ENCODE results near the gene ZBED3. TPM values are rescaled to one million over a fixed set of nuclear protein-coding genes. Genes with fewer than 3 reads are reported as not detected.
A peak's percentile ranks its signal among the peaks of the same experiment; 100 is the strongest.
"Not testable (repeated sequence)": the region's sequence is repeated elsewhere in the genome, so short reads cannot be mapped to it uniquely, and the experiment has no call there.

The ZBED3 gene, protein sequence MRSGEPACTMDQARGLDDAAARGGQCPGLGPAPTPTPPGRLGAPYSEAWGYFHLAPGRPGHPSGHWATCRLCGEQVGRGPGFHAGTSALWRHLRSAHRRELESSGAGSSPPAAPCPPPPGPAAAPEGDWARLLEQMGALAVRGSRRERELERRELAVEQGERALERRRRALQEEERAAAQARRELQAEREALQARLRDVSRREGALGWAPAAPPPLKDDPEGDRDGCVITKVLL
- total RNA-seq (1 to 10 TPM in 1 of 2 donors, under 1 TPM in 1; 0.94 to 2.0 TPM), total RNA-seq (0 to 0.23 reads per million in 2 donors)

DNA sequence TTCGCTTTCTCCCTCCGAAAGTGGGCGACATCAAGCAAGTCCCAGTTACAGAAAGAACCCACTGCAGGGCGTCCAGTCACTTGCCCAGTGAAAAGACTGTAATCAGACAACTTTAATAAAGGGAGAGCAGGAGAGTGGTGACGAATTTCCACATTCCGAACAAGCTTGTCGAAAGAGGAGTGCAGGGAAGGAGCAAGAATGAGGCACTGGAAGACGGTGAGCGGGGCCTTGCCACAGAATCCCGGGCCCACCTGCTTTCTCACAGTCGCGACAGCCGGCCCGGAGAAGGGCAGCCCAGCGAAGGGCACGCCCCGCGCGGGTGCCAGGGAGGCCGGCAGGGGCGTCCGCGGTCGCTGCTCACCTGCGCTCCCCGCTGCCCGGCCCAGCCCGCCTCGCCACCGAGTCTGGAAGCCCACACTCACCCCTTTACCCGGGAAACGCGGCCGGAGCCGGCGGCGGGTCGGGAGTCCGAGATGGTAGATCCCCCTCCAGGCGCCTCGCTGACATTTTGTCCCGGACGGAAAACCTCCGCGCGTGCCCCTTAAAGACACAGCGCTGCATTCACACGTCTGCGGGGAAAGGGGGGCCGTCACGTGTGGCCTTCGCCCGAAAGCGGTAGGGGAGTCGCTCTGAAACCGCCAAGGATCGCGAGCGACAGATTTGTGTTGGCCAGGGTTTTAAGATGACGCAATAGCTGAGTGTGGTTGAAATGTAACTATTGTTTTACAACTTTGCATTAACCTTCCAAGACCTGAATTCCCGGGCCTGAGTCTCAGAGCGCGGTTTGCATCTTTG, at the start of gene ZBED3:
TSS of gene ZBED3 (minus strand) at position 597 of the 795 bp plus-strand sequence. CDS start 9,407 bp downstream, outside the sequence.
- peak; percentile 21 to 23 (median 22) for DNase-seq
- peaks cover 7% of the 10 kb centered on the region for H3K27me3 Mint-ChIP-seq
- H3K36me3 Mint-ChIP-seq (ENCODE audit: low read depth) = no peaks in the 10 kb centered on the region
- H3K9me3 ChIP-seq (ENCODE audit: control insufficient read depth, low read length, poor library complexity, severe bottlenecking) = no peaks in the 10 kb centered on the region
- ATAC-seq = peak; percentile 88
- H3K4me1 Mint-ChIP-seq = peaks cover 9% of the 10 kb centered on the region
- H3K4me3 Mint-ChIP-seq = peak within 1 kb of the TSS; percentile 91
- no peak within 1 kb of the TSS for H3K27ac Mint-ChIP-seq

DNA sequence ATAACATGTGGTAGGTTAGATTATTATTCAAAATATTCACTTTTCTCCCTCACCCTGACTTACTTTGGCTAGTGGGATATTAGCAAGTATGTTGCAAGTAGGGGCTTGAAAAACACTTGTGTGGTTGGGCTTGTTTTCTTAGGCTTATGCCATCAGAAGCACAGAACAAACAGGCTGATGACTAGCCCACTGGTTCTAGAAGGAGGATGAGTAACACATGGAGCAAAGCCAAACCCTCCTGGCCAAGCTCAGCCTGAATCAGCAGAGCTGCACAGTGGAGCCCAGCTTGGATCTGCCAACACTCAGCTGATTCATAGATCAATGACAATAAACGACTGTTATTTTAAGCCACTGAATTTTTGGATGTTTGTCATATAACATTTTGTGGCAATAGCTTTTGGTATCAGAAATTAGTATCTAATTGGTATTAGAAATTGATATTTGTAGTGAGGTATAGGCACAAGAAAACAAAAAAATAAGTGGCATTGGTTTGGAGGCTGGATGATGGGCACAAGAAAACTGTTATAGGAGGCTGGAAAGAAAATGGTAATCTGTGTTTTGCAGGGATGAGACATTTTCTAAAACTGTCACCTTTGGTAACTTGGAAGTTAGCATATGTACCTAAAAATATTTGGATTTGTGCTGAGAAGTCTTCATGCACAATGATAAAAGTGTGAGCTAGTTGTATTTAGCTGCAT, 46.1 kb upstream of the ZBED3 start:
- no peak for ATAC-seq

DNA sequence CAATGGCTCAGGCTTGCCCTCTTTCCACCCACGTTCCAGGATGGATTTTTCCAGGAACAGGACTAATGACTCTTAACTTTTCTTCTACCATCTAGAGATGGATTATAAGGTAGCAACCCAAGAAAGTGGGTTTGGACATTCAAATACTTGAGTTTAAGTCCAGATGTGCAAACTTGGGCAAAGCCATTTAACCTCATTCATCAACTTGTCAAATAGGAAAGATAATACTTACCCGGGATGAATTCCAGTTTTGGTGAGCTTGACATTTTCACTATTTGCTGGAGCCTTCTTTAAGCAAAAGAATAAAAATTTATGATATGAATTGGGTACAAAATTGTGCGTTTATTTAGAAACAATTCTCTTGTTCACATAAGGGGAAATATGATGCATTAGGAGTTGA, 44.3 kb upstream of the ZBED3 start:
- H3K27me3 Mint-ChIP-seq = peaks cover 36% of the 10 kb centered on the region
- no peak overlapping the region for H3K27ac Mint-ChIP-seq
- peaks cover 4% of the 10 kb centered on the region for H3K4me1 Mint-ChIP-seq
- ATAC-seq (no peak), DNase-seq (no peak)
- H3K9me3 ChIP-seq (ENCODE audit: control insufficient read depth, low read length, poor library complexity, severe bottlenecking) = no peaks in the 10 kb centered on the region
- H3K4me3 Mint-ChIP-seq = no peak overlapping the region
- H3K36me3 Mint-ChIP-seq (ENCODE audit: low read depth) = no peaks in the 10 kb centered on the region

More for the DNA sequence above, 46.1 kb upstream of the ZBED3 start:
- Mint-ChIP-seq H3K27me3 (peaks cover 42% of the 10 kb centered on the region), H3K4me3 (no peak overlapping the region), H3K27ac (no peak overlapping the region), H3K36me3 (ENCODE audit: low read depth) (no peaks in the 10 kb centered on the region), H3K4me1 (peaks cover 4% of the 10 kb centered on the region)
- no peaks in the 10 kb centered on the region for H3K9me3 ChIP-seq (ENCODE audit: control insufficient read depth, low read length, poor library complexity, severe bottlenecking)
- DNase-seq = no peak

DNA sequence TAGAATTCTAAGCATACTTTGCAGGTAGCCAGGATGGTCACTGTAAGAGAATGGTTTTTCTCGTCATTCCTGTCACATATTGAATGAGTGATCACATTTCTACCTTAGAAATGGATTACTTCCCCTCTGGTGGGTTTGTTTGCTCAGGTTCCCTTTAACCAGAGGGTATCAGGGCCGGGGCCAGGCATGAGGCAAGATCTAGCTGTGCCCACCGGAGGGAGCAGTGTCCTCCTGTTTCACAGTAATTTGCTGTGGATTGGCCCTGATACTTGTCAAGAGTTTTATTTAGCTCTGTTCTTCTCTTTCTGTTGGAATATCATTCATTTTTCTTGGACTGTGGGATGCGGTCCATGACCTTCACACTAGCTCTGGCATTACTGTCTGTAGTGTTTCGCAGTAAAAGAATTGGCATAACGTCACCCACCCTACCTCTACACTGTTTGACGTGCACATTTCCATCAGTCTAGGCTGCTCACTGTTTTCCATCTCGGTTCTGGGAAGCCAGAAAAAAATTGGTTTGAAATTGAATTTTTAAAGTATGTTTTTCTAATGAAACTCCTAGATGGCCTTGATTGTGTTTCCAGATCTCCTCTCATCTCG, 42.4 kb upstream of the ZBED3 start:
- DNase-seq (no peak), ATAC-seq (no peak)
- H3K9me3 ChIP-seq (ENCODE audit: control insufficient read depth, low read length, poor library complexity, severe bottlenecking) = no peaks in the 10 kb centered on the region
- H3K36me3 Mint-ChIP-seq (ENCODE audit: low read depth) = no peaks in the 10 kb centered on the region
- H3K4me1 Mint-ChIP-seq = no peaks in the 10 kb centered on the region
- H3K4me3 Mint-ChIP-seq = no peak overlapping the region
- peaks cover 22% of the 10 kb centered on the region for H3K27me3 Mint-ChIP-seq
- H3K27ac Mint-ChIP-seq = no peak overlapping the region

DNA sequence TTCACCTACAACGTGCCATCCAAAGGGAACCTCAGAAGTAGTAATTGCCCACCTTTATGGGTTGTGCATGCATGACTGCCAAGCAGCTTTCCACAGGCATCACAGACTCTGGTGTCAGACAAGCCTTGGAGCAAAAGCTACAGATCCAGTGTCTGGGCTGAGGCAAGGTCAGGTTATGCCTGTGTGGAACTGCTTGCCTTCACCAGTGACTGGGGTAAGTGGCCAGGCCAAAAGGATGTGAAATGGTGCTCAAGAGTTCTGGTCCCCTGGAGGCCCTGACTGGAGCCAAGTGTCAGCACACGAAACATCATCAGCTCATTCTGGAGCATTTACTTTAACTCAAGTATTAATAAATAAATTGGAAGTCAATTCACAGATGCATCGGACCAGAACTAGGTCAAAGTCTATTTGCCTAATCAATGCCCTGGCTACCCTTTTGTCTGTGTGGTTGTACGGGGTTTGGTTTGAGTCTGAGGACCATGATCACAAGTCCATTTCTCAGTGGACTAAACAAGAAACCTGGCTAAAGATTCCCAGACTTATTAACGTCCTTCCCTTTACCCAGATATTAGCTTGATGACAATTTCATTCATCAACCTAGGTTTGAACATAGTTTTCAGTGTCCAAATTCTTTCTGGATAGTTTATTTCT, 41.5 kb upstream of the ZBED3 start:
- ATAC-seq = no peak

DNA sequence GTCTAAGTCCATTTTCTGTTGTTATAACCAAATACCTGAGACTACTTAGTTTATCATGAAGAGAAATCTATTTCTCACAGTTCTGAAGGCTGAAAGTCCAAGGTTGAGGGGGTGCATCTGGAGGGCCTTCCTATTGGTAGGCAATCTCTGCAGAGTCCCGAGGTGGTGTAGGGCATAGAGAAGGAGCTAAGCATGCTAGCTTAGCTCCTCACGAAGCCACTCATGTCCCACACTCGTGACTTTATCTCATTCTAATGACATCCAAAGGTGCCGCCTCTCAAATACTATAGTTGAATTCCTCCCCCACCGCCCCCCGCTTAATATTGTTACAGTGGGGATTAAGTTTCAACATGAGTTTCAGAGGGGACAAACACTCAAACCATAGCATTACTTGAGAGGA, 36.0 kb upstream of the ZBED3 start:
- Mint-ChIP-seq H3K27ac (no peak overlapping the region), H3K4me3 (no peak overlapping the region), H3K27me3 (peaks cover 8% of the 10 kb centered on the region), H3K4me1 (no peaks in the 10 kb centered on the region), H3K36me3 (ENCODE audit: low read depth) (peaks cover 2% of the 10 kb centered on the region)
- no peaks in the 10 kb centered on the region for H3K9me3 ChIP-seq (ENCODE audit: control insufficient read depth, low read length, poor library complexity, severe bottlenecking)
- ATAC-seq = no peak
- no peak for DNase-seq

More for the DNA sequence above, 41.5 kb upstream of the ZBED3 start:
- Mint-ChIP-seq H3K27ac (no peak overlapping the region), H3K27me3 (peaks cover 15% of the 10 kb centered on the region), H3K4me3 (no peak overlapping the region), H3K4me1 (no peaks in the 10 kb centered on the region), H3K36me3 (ENCODE audit: low read depth) (no peaks in the 10 kb centered on the region)
- DNase-seq = no peak
- H3K9me3 ChIP-seq (ENCODE audit: control insufficient read depth, low read length, poor library complexity, severe bottlenecking) = no peaks in the 10 kb centered on the region

DNA sequence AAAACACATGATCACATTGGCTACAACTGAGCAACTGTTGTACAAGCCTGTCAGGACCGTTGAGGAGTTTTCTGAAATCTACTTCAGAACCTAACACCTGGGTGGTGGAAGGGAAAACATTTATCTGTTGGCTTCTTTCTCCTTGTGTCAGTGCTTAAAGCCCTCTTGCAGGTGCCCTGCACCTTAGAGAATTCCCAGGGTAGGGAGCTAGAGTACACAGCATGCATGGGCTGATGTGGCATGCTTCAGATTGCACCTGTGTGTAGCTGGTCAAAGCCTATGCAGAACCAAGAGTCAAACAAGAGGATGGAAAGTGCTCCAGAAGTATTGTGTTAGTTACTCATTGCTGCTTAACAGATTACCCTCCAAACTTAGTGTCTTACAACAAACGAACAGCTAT, 33.6 kb upstream of the ZBED3 start:
- no peak overlapping the region for H3K4me3 Mint-ChIP-seq
- peaks cover 20% of the 10 kb centered on the region for H3K27me3 Mint-ChIP-seq
- H3K27ac Mint-ChIP-seq = no peak overlapping the region
- no peak for ATAC-seq
- no peaks in the 10 kb centered on the region for H3K9me3 ChIP-seq (ENCODE audit: control insufficient read depth, low read length, poor library complexity, severe bottlenecking)
- H3K36me3 Mint-ChIP-seq (ENCODE audit: low read depth) = peaks cover 2% of the 10 kb centered on the region
- no peak for DNase-seq
- H3K4me1 Mint-ChIP-seq = no peaks in the 10 kb centered on the region

DNA sequence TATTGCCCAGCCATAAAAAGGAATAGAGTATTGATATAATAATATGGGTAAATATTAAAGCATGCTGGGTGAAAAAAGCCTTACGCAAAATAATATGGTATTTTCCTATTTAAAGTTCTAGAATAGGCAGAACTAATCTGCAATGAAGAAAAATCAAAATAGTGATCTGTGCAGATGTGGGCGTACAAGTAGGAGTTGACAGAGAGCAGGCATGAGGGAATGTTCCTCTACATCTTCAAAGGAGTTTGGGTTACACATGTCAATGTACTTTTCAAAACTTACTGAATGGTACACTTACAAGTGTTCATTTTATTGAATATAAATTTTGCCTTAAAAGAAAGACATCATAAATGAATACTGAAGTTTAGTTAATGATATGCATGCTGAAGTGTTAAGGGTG, 33.0 kb upstream of the ZBED3 start:
- no peak overlapping the region for H3K27ac Mint-ChIP-seq
- DNase-seq (no peak), ATAC-seq (no peak)
- H3K9me3 ChIP-seq (ENCODE audit: control insufficient read depth, low read length, poor library complexity, severe bottlenecking) = no peaks in the 10 kb centered on the region
- no peak overlapping the region for H3K4me3 Mint-ChIP-seq
- no peaks in the 10 kb centered on the region for H3K4me1 Mint-ChIP-seq
- peaks cover 20% of the 10 kb centered on the region for H3K27me3 Mint-ChIP-seq
- peaks cover 2% of the 10 kb centered on the region for H3K36me3 Mint-ChIP-seq (ENCODE audit: low read depth)

DNA sequence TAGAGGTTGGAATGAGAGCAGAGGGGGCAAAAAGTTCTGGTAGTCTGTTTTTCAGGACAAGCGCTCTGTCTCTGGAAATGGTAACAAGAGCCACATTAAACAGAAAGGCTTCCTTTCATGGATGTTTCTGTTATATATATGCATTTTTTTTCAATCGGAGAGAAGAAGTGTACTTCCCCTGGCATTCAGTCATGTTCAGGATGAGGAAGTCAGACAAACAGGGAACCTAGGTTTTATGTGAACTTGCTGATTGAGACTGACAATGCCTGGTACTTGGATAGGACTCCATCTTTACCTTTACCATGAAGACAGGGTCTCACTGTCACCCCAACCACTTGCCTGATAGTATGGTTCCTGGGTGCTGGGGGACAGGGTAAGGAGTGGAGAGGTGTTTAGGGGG, 30.1 kb upstream of the ZBED3 start:
- peaks cover 2% of the 10 kb centered on the region for H3K36me3 Mint-ChIP-seq (ENCODE audit: low read depth)
- no peaks in the 10 kb centered on the region for H3K4me1 Mint-ChIP-seq
- no peak for DNase-seq
- peaks cover 16% of the 10 kb centered on the region for H3K27me3 Mint-ChIP-seq
- ATAC-seq = no peak
- H3K27ac Mint-ChIP-seq = no peak overlapping the region
- H3K9me3 ChIP-seq (ENCODE audit: control insufficient read depth, low read length, poor library complexity, severe bottlenecking) = no peaks in the 10 kb centered on the region
- no peak overlapping the region for H3K4me3 Mint-ChIP-seq

DNA sequence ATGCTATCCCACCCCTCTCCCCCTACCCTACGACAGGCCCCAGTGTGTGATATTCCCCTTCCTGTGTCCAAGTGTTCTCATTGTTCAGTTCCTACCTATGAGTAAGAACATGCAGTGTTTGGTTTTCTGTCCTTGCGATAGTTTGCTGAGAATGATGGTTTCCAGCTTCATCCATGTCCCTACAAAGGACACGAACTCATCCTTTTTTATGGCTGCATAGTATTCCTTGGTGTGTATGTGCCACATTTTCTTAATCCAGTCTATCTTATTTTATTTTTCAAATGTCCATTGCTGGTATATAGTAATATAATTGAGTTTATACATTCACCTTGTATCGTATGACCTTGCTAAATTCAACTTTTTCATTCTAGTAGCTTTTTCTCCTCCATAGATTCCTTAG, 19.9 kb upstream of the ZBED3 start:
- H3K27me3 Mint-ChIP-seq; H3K4me3 Mint-ChIP-seq; H3K27ac Mint-ChIP-seq; DNase-seq; H3K4me1 Mint-ChIP-seq; ATAC-seq; H3K36me3 Mint-ChIP-seq (ENCODE audit: low read depth); H3K9me3 ChIP-seq (ENCODE audit: control insufficient read depth, low read length, poor library complexity, severe bottlenecking): not testable (repeated sequence)

DNA sequence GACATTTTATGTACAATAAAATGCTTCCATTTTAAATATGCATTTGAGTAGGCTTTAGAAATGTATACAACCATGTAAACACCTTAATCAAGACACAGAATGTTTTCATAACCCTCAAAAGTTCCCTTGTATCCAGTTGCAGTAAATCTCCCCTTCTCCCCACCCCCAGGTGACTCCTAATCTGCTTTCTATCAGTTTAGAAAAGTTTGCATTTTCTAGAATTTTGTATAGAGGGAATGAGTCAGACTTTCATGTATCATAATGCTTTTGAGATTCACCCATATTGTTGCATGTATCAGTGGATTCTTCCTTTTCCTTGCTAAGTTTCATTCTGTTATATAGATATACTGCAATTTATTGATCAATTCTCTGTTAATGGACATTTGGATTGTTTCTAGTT, 17.7 kb upstream of the ZBED3 start:
- Mint-ChIP-seq H3K27me3 (no peaks in the 10 kb centered on the region), H3K4me1 (no peaks in the 10 kb centered on the region), H3K36me3 (ENCODE audit: low read depth) (no peaks in the 10 kb centered on the region), H3K27ac (no peak overlapping the region), H3K4me3 (no peak overlapping the region)
- ATAC-seq = no peak
- H3K9me3 ChIP-seq (ENCODE audit: control insufficient read depth, low read length, poor library complexity, severe bottlenecking) = no peaks in the 10 kb centered on the region
- no peak for DNase-seq

DNA sequence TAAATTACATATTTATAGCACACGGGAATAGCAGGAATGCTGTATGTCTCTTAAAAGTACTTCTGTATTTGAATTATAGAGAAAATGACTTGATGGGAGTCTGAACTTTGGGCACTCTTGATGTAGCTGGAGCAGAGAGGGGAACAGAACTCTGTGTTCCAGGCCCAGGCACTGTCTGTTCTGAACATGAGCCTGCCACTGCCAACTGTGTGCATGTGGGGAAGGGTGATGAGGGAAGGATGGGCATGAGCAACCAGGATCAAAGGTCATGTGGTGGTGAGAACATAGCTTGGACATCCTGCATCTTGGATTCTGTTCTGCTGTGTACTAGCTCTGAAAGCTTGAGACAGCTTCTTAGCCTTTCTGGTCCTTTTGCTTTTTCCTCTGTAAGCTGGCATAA, 16.4 kb upstream of the ZBED3 start:
- H3K9me3 ChIP-seq (ENCODE audit: control insufficient read depth, low read length, poor library complexity, severe bottlenecking) = no peaks in the 10 kb centered on the region
- H3K4me3 Mint-ChIP-seq = no peak overlapping the region
- H3K4me1 Mint-ChIP-seq = no peaks in the 10 kb centered on the region

DNA sequence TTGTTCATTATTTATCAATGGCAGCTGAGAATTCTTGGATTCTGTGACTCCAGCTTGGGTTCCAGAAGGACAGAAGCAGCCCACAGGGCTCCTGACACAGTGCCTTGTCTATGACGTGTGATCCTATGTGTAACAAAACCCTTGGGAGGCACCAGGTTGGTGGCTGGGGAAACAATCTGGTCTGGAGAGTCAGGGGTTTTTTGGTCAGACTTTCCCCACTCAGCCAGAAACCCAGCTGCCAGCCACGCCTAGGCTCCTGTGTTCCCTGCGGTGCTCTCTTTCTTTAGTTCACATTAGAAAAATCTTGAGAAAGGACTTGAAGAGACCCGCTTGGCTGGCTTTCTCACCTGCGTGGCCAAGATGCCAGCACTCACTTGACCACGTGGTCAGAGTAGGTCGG, 15.5 kb upstream of the ZBED3 start:
- H3K27ac Mint-ChIP-seq = no peak overlapping the region
- H3K4me1 Mint-ChIP-seq = no peaks in the 10 kb centered on the region
- no peaks in the 10 kb centered on the region for H3K36me3 Mint-ChIP-seq (ENCODE audit: low read depth)
- ATAC-seq = no peak
- H3K9me3 ChIP-seq (ENCODE audit: control insufficient read depth, low read length, poor library complexity, severe bottlenecking) = no peaks in the 10 kb centered on the region
- DNase-seq = no peak
- no peaks in the 10 kb centered on the region for H3K27me3 Mint-ChIP-seq
- H3K4me3 Mint-ChIP-seq = no peak overlapping the region

More for the DNA sequence above, 16.4 kb upstream of the ZBED3 start:
- H3K36me3 Mint-ChIP-seq (ENCODE audit: low read depth) = no peaks in the 10 kb centered on the region
- ATAC-seq (no peak), DNase-seq (no peak)
- H3K27me3 Mint-ChIP-seq = no peaks in the 10 kb centered on the region
- no peak overlapping the region for H3K27ac Mint-ChIP-seq

Measured in T-helper 17 cell (primary cell).